Activated naive CD8-positive, alpha-beta T cell treated with anti-CD3 and anti-CD28 coated beads for 36 hours (primary cell): ENCODE results near the gene CPXM2. TPM values are rescaled to one million over a fixed set of nuclear protein-coding genes. Genes with fewer than 3 reads are reported as not detected.

Source experiments
- DNase-seq: peaks from one replicate; pipeline ENCODE4 v3.0.0; 2021
- H3K27ac Mint-ChIP-seq: one replicate; pipeline ENCODE4 v1.8.0; 2022; ENCODE audit warnings: mild to moderate bottlenecking, moderate library complexity, mixed read lengths
- H3K27me3 Mint-ChIP-seq: one replicate; pipeline ENCODE4 v1.8.0; 2022; ENCODE audit warnings: mild to moderate bottlenecking, mixed read lengths
- H3K36me3 Mint-ChIP-seq: one replicate; pipeline ENCODE4 v1.8.0; 2021; ENCODE audit warnings: mild to moderate bottlenecking, mixed read lengths
- H3K4me1 Mint-ChIP-seq: one replicate; pipeline ENCODE4 v1.8.0; 2021; ENCODE audit warnings: mixed read lengths
- H3K4me3 Mint-ChIP-seq: one replicate; pipeline ENCODE4 v1.8.0; 2022; ENCODE audit warnings: mild to moderate bottlenecking, moderate library complexity, mixed read lengths
- H3K9me3 Mint-ChIP-seq: one replicate; pipeline ENCODE4 v1.8.0; 2022; ENCODE audit warnings: mixed read lengths
- total RNA-seq, 2 experiments: library from RNA; stranded (reverse); gene quantifications; one replicate each; pipeline ENCODE4 v1.2.3, GENCODE V29; 2021

Gene CPXM2
- total RNA-seq, 2 experiments from 2014 or later: not detected

DNA sequence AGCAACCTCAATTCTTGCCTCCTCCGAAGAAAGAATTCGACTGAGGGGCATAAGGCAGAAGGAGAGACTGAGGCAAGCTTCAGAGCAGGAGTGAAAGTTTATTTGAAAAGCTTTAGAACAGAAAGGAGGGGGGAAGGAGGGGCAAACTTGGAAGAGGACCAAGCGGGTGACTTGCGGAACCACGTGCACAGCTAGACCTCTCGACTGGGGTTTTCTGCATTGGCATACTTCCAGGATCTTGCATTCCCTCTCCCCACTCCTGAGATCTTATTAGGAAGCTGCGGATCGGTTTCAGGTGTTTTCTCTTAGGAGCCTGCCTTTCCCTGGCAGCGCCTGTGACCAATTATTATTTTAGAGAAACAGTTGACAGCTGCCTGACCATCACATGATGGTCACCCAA is 20.3 kb upstream of the CPXM2 start:
- no peak for DNase-seq
- H3K36me3 Mint-ChIP-seq: no peaks in the 10 kb centered on the region

DNA sequence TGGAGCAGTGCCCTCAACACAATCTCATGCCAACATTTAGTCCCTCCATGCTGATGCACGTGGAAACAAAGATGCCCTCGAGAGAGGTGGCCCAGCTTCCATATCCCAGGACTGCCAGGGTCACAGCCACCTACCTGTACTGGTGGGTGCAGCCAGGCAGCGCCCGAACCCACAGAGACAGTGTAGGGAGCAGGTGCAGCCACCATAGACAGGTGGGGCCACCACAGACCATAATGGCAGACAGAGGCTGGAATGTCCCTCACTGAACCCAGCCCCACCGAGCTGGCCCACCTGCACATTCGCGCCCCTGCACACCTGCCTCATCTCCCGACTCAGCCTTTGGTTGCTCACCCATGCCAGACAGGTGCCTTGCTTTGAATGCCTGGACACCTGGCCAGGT is 18.3 kb upstream of the CPXM2 start:
- no peaks in the 10 kb centered on the region for H3K4me1 Mint-ChIP-seq
- no peak overlapping the region for H3K4me3 Mint-ChIP-seq
- no peak overlapping the region for H3K27ac Mint-ChIP-seq
- H3K9me3 Mint-ChIP-seq: no peaks in the 10 kb centered on the region
- DNase-seq: no peak
- peaks cover 29% of the 10 kb centered on the region for H3K27me3 Mint-ChIP-seq
- H3K36me3 Mint-ChIP-seq: no peaks in the 10 kb centered on the region

More for the DNA sequence above, 20.3 kb upstream of the CPXM2 start:
- Mint-ChIP-seq H3K4me3 (no peak overlapping the region), H3K27me3 (peaks cover 27% of the 10 kb centered on the region), H3K9me3 (no peaks in the 10 kb centered on the region), H3K4me1 (no peaks in the 10 kb centered on the region), H3K27ac (no peak overlapping the region)

- no peaks in the 10 kb centered on the region for H3K4me1 Mint-ChIP-seq
- DNase-seq: no peak
- H3K27ac Mint-ChIP-seq: no peak overlapping the region
- no peaks in the 10 kb centered on the region for H3K9me3 Mint-ChIP-seq
- H3K36me3 Mint-ChIP-seq: no peaks in the 10 kb centered on the region
- H3K27me3 Mint-ChIP-seq: peaks cover 29% of the 10 kb centered on the region
- no peak overlapping the region for H3K4me3 Mint-ChIP-seq
These were observed 17.8 kb upstream of the CPXM2 start for GRCh38 chr10:123909426-123909825.

GRCh38 chr10:123908379-123908778 is 16.8 kb upstream of the CPXM2 start:
- no peaks in the 10 kb centered on the region for H3K4me1 Mint-ChIP-seq

DNA sequence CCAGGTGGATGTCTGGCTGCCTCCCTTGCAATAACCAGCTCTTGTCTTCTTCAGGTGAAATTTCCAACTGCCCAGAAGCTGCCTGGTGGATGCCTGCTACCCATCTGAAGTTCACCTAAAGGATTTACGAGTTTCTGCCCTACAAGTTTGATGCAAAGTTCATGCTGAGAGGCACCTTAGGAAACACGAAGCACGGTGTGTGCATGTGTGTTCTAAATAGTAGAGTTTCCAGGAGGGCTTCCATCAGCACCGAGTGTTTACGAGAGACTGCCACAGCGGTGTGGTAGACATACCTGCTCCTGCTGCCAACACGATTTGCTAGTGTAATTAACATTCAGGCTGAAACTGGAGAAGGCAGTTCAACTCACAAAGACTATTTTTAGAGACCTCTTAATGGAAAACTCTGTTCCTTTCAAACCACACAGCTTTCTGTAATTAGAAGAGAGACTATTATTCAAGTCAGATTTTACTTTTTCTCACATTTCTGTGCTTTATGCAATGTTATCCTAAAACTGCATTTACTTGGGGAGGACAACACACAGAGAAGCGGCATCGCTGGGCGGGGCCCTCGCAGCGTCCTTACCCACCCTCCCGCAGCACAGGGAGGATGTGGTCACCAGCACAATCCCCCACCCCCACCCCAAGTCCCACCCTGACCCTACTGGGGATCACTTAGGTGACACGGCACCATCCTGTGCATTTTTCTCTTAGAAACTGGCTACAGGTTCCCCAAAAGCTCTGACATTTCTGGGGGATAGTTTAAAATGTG is 15.5 kb upstream of the CPXM2 start:
- Mint-ChIP-seq H3K36me3 (no peaks in the 10 kb centered on the region), H3K27me3 (peaks cover 26% of the 10 kb centered on the region), H3K4me3 (no peak overlapping the region), H3K27ac (no peak overlapping the region), H3K9me3 (no peaks in the 10 kb centered on the region), H3K4me1 (no peaks in the 10 kb centered on the region)
- DNase-seq: no peak

More at GRCh38 chr10:123908379-123908778, 16.8 kb upstream of the CPXM2 start:
- Mint-ChIP-seq H3K4me3 (no peak overlapping the region), H3K27me3 (peaks cover 26% of the 10 kb centered on the region), H3K27ac (no peak overlapping the region), H3K36me3 (no peaks in the 10 kb centered on the region), H3K9me3 (no peaks in the 10 kb centered on the region)
- no peak for DNase-seq

- Mint-ChIP-seq H3K27ac (no peak overlapping the region), H3K9me3 (no peaks in the 10 kb centered on the region), H3K4me1 (no peaks in the 10 kb centered on the region), H3K27me3 (peaks cover 20% of the 10 kb centered on the region), H3K4me3 (no peak overlapping the region), H3K36me3 (no peaks in the 10 kb centered on the region)
- DNase-seq: no peak
These were observed 14.7 kb upstream of the CPXM2 start for GRCh38 chr10:123906296-123906695.

GRCh38 chr10:123904834-123905409 is 13.3 kb upstream of the CPXM2 start:
- H3K36me3 Mint-ChIP-seq: no peaks in the 10 kb centered on the region

DNA sequence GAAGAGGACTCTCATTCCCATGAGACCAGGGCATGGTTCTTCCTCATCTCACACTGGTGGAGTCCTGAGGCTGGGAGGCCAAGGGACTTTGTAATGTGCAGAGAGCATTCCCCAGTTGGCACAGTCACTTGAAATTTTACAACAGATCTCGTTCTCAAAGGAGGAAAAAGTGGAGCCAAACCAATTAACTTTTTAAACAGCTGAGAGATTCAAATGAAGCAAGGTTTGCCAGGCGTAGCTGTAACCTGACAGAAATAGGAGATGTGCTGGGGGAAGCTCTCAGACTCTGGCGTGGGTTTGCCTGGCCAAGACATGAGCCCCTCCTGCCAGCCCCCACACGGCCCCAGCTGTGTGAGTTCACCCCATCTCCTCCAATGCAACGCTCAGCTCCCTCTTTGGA is 12.0 kb upstream of the CPXM2 start:
- no peak overlapping the region for H3K4me3 Mint-ChIP-seq
- H3K27ac Mint-ChIP-seq: no peak overlapping the region
- H3K27me3 Mint-ChIP-seq: peaks cover 6% of the 10 kb centered on the region
- H3K9me3 Mint-ChIP-seq: peaks cover 2% of the 10 kb centered on the region
- DNase-seq: no peak
- no peaks in the 10 kb centered on the region for H3K36me3 Mint-ChIP-seq
- H3K4me1 Mint-ChIP-seq: no peaks in the 10 kb centered on the region

More at GRCh38 chr10:123904834-123905409, 13.3 kb upstream of the CPXM2 start:
- DNase-seq: no peak
- Mint-ChIP-seq H3K4me3 (no peak overlapping the region), H3K27ac (no peak overlapping the region), H3K4me1 (no peaks in the 10 kb centered on the region), H3K27me3 (peaks cover 9% of the 10 kb centered on the region), H3K9me3 (no peaks in the 10 kb centered on the region)

GRCh38 chr10:123901621-123902020 is 10.0 kb upstream of the CPXM2 start:
- no peak for DNase-seq
- Mint-ChIP-seq H3K27ac (no peak overlapping the region), H3K36me3 (no peaks in the 10 kb centered on the region), H3K9me3 (peaks cover 2% of the 10 kb centered on the region), H3K27me3 (peaks cover 11% of the 10 kb centered on the region), H3K4me3 (no peak overlapping the region), H3K4me1 (no peaks in the 10 kb centered on the region)

DNA sequence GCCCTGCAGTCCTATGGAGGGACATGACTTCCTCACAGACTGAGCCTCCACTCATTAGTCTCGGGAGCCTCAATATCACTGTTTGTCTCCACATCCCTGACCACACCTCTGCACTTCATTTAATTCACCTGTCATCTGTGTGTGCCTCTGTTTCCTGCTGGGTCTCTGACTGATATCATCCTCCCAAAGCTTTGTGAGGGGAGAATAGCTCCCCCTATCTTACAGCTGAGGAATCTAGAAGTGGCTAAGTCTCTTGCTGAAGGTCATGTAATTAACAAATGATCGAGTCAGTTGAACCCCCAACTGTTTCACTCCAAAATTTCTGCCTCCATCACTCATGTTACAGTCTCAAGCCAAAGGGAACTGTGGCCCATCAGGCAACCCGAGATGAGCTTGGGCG is 5.5 kb upstream of the CPXM2 start:
- no peak for DNase-seq
- Mint-ChIP-seq H3K9me3 (peaks cover 2% of the 10 kb centered on the region), H3K4me1 (no peaks in the 10 kb centered on the region), H3K27ac (no peak overlapping the region), H3K4me3 (no peak overlapping the region), H3K36me3 (no peaks in the 10 kb centered on the region), H3K27me3 (peaks cover 16% of the 10 kb centered on the region)

GRCh38 chr10:123896246-123896927 is 4.8 kb upstream of the CPXM2 start:
- Mint-ChIP-seq H3K27ac (no peak overlapping the region), H3K4me1 (no peaks in the 10 kb centered on the region), H3K4me3 (no peak overlapping the region), H3K27me3 (peaks cover 18% of the 10 kb centered on the region), H3K36me3 (no peaks in the 10 kb centered on the region), H3K9me3 (peaks cover 2% of the 10 kb centered on the region)
- no peak for DNase-seq

GRCh38 chr10:123893651-123894050 is 2.0 kb upstream of the CPXM2 start:
- no peaks in the 10 kb centered on the region for H3K36me3 Mint-ChIP-seq
- no peaks in the 10 kb centered on the region for H3K9me3 Mint-ChIP-seq
- no peak overlapping the region for H3K27ac Mint-ChIP-seq
- no peak overlapping the region for H3K4me3 Mint-ChIP-seq
- no peak for DNase-seq
- H3K4me1 Mint-ChIP-seq: no peaks in the 10 kb centered on the region
- H3K27me3 Mint-ChIP-seq: peaks cover 29% of the 10 kb centered on the region

DNA sequence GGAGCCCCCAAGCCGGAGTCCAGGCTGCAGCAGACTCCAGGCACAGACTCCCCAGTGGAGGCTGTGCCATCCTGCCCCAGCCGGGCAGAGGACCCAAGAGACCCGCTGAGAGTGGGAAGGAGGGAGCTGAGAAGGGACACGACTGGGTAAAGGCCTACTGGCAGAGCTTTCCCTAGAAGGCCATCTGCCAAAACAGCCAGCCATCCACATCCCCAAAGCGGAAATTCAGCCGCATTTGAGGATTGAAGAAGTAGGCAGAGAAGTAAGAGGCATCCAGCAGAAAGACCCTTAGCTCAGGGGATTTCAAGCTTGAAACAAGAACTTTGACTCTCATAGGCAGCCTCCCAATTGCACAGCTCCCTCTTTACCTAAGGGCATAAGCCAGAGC is 857 bp downstream of the CPXM2 start:
- Mint-ChIP-seq H3K27me3 (peaks cover 24% of the 10 kb centered on the region), H3K36me3 (no peaks in the 10 kb centered on the region), H3K9me3 (no peaks in the 10 kb centered on the region), H3K27ac (no peak overlapping the region), H3K4me1 (no peaks in the 10 kb centered on the region), H3K4me3 (no peak overlapping the region)
- DNase-seq: no peak

DNA sequence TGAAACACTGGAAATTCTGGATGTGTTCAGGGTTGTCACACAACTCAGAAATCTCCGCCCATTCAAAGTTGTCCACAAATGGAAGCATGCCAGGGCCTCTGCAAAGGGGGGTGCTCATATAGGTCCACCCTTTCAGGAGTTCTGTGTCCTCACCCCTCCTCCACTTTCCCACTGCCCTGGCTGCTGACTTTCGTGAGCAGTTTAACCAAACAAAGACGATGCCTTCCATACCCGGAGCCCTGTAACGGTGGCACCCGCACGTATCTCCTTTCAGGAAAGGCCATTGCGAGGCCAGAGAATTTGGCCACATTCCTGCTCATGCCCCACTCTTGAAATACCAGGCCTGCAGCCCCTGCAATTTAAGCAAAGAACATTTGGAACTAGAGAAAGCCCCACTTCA is 1.4 kb downstream of the CPXM2 start:
- H3K36me3 Mint-ChIP-seq: no peaks in the 10 kb centered on the region
- no peak for DNase-seq
- H3K4me3 Mint-ChIP-seq: no peak overlapping the region
- H3K27me3 Mint-ChIP-seq: peaks cover 21% of the 10 kb centered on the region
- no peaks in the 10 kb centered on the region for H3K4me1 Mint-ChIP-seq
- H3K27ac Mint-ChIP-seq: no peak overlapping the region
- H3K9me3 Mint-ChIP-seq: no peaks in the 10 kb centered on the region

DNA sequence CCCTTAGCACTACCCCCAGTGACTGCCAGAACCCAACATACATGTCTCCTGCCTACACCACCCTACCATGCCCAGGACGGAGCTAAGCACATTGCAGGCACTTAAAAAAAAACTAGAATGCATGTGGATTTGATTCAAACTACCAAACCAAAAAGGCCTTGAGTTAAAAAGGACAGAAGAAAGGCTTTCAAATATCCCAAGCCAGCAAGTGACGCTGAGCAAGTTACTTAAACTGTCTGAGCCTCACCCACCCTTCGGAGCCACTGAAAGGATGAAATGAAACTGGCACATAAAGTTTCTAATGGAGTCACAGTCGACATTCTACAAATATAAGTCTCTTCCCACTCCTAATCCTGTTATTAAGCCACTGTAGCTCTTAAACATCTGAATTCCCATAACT is 1.8 kb downstream of the CPXM2 start:
- H3K4me1 Mint-ChIP-seq: no peaks in the 10 kb centered on the region
- no peak overlapping the region for H3K4me3 Mint-ChIP-seq
- H3K27ac Mint-ChIP-seq: no peak overlapping the region
- H3K36me3 Mint-ChIP-seq: no peaks in the 10 kb centered on the region
- H3K27me3 Mint-ChIP-seq: peaks cover 21% of the 10 kb centered on the region
- DNase-seq: no peak
- H3K9me3 Mint-ChIP-seq: no peaks in the 10 kb centered on the region
